ENCODE measurements around the gene ACOT6. TPM values are rescaled to one million over a fixed set of nuclear protein-coding genes. Genes with fewer than 3 reads are reported as not detected.
"Not testable (repeated sequence)": the region's sequence is repeated elsewhere in the genome, so short reads cannot be mapped to it uniquely, and the experiment has no call there.

Gene ACOT6
- total and polyA plus RNA-seq, 5 donors from 2014 or later: 0.16 TPM; not detected in 4

DNA sequence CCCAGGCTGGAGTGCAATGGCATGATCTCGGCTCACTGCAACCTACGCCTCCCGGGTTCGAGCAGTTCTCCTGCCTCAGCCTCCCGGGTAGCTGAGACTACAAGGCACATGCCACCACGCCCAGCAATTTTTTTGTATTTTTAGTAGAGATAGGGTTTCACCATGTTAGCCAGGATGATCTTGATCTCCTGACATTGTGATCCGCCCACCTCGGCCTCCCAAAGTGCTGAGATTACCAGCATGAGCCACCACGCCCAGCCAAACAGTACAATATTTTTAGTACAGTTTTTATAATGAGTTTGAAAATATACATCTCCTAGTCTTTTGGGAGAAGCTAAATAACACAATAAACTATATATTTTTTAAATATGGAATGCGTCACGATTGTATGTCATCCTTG, 46.9 kb downstream of the ACOT6 start:
- not testable (repeated sequence) for H3K27me3 ChIP-seq (ENCODE audit: control insufficient read depth, insufficient read depth, low read length); H3K9me3 Mint-ChIP-seq; H3K27me3 Mint-ChIP-seq; H3K27ac Mint-ChIP-seq; H3K4me3 ChIP-seq (ENCODE audit: low read depth, low read length); H3K36me3 ChIP-seq (ENCODE audit: control insufficient read depth, insufficient read depth, low read length); H3K4me1 Mint-ChIP-seq; H3K27ac ChIP-seq (ENCODE audit: insufficient read depth, low read length, poor library complexity, severe bottlenecking); H3K9me3 ChIP-seq (ENCODE audit: control insufficient read depth in 2 of 2, low read length in 2 of 2); ATAC-seq (ENCODE audit: low read depth in 2 of 2); H3K4me3 Mint-ChIP-seq; DNase-seq; H3K4me1 ChIP-seq (ENCODE audit: control insufficient read depth, insufficient read depth, low read length, poor library complexity, severe bottlenecking)
- H3K36me3 Mint-ChIP-seq: peaks cover 20% of the 10 kb centered on the region

DNA sequence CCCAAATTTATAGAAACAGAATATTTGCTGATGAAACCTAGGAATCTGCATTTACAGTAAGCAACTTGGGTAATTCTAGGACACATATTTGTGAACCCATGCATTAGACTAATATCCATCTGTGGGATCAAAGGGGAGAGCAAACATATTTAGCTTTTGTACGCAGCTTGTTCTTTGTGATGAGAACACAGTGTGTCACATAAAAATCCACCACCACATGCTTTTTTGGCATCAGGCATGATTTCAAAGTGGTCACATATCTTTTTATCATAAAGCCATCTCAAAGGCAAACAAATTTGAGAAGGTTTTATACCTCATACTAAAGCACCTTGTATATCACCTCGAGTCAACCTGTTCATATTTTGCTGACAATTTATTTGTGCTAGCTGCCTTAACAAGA, 48.2 kb downstream of the ACOT6 start:
- Mint-ChIP-seq H3K4me3 (no peak overlapping the region), H3K27ac (no peak overlapping the region), H3K9me3 (no peaks in the 10 kb centered on the region), H3K27me3 (no peaks in the 10 kb centered on the region), H3K36me3 (peaks cover 21% of the 10 kb centered on the region), H3K4me1 (peaks cover 0 to 4% (median 0%) of the 10 kb centered on the region in 4 donors)
- DNase-seq (no peak), ATAC-seq (ENCODE audit: low read depth in 2 of 2) (no peak)
- no peaks in the 10 kb centered on the region for H3K4me1 ChIP-seq (ENCODE audit: control insufficient read depth, insufficient read depth, low read length, poor library complexity, severe bottlenecking)
- H3K36me3 ChIP-seq (ENCODE audit: control insufficient read depth, insufficient read depth, low read length): no peaks in the 10 kb centered on the region
- no peaks in the 10 kb centered on the region for H3K9me3 ChIP-seq (ENCODE audit: control insufficient read depth in 2 of 2, low read length in 2 of 2)
- no peak overlapping the region for H3K4me3 ChIP-seq (ENCODE audit: low read depth, low read length)
- H3K27me3 ChIP-seq (ENCODE audit: control insufficient read depth, insufficient read depth, low read length): no peaks in the 10 kb centered on the region
- no peak overlapping the region for H3K27ac ChIP-seq (ENCODE audit: insufficient read depth, low read length, poor library complexity, severe bottlenecking)

DNA sequence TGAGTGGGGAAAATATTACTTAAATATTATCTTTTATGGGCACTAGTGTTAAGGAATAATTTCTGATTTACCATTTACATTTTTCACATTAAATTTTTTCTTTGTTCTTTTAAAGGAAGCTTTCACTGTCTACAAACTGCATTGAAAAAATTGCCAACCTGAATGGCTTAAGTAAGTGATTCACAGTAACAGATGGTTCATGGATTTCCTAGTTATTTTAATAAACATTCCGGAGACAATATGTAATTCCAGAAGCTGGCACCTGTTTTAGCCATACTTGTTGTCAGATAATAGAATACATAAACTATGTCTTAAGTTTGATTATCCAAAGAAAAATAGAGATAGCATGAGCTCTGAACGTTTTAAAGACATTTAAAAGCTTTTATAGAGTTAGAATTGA, 49.6 kb downstream of the ACOT6 start:
- ATAC-seq (ENCODE audit: low read depth in 2 of 2) (no peak), DNase-seq (no peak)
- Histone ChIP-seq H3K27ac (ENCODE audit: insufficient read depth, low read length, poor library complexity, severe bottlenecking) (no peak overlapping the region), H3K36me3 (ENCODE audit: control insufficient read depth, insufficient read depth, low read length) (no peaks in the 10 kb centered on the region), H3K9me3 (ENCODE audit: control insufficient read depth in 2 of 2, low read length in 2 of 2) (no peaks in the 10 kb centered on the region), H3K27me3 (ENCODE audit: control insufficient read depth, insufficient read depth, low read length) (no peaks in the 10 kb centered on the region), H3K4me1 (ENCODE audit: control insufficient read depth, insufficient read depth, low read length, poor library complexity, severe bottlenecking) (no peaks in the 10 kb centered on the region), H3K4me3 (ENCODE audit: low read depth, low read length) (no peak overlapping the region)
- Mint-ChIP-seq H3K27ac (no peak overlapping the region), H3K9me3 (no peaks in the 10 kb centered on the region), H3K36me3 (peaks cover 25% of the 10 kb centered on the region), H3K27me3 (no peaks in the 10 kb centered on the region), H3K4me3 (no peak overlapping the region), H3K4me1 (peaks cover 0 to 4% (median 0%) of the 10 kb centered on the region in 4 donors)

DNA sequence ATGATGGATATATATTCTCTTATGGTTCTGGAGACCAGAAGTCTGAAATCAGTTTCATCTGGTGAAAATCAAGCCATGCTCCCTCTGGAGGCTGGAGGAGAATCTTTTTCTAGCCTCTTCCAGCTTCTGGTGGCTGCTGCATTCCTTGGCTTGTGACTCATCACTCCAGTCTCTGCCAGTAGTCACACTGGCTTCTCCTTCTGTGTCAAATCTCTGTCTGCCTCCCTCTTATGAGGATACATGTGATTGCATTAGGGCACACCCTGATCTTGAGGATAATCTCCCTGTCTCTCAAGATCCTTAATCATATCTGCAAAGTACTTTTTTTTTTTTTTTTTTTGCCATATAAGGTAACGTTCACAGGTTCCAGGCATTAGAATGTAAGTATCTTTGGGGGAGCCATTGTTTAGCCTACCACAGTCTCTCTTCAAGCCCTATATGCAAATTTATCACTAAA, 50.2 kb downstream of the ACOT6 start:
- Mint-ChIP-seq H3K27ac (peak overlapping the region in 1 of 3 donors; percentile 51), H3K4me3 (no peak overlapping the region), H3K36me3 (peaks cover 25% of the 10 kb centered on the region)

DNA sequence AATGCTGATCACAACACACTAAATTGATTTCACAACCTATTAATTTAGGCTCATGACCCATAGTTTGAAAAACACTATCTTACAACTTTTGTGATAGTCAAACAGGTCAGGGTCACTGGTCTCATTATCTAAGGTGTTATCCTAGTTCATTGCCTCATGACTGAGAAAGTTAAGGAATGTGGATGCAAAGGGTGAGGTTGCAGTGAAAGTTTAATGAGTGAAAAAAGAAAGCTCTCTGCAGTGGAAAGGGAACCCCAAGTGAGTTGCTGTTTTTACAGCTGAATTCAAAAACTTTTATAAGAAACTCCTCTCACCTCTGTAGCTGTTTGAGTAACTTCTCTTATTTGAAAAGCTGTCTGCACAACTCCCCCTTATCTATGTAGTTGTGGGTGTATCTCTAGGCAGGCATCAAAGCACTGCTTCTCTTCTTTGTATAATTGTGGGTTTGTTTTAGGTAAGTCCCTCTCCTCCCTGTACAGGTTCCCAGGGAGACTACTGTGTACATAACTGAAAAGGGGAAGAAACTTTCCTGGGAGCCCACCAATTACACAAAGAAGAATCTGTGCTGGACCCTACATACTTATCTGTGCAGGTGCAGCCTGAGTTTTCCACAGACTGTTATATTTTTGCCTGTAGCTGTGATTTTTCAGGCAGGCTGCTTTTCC, 51.4 kb downstream of the ACOT6 start:
- Histone ChIP-seq H3K27ac (ENCODE audit: insufficient read depth, low read length, poor library complexity, severe bottlenecking) (no peak overlapping the region), H3K4me1 (ENCODE audit: control insufficient read depth, insufficient read depth, low read length, poor library complexity, severe bottlenecking) (no peaks in the 10 kb centered on the region), H3K9me3 (ENCODE audit: control insufficient read depth in 2 of 2, low read length in 2 of 2) (no peaks in the 10 kb centered on the region), H3K36me3 (ENCODE audit: control insufficient read depth, insufficient read depth, low read length) (no peaks in the 10 kb centered on the region), H3K4me3 (ENCODE audit: low read depth, low read length) (no peak overlapping the region), H3K27me3 (ENCODE audit: control insufficient read depth, insufficient read depth, low read length) (no peaks in the 10 kb centered on the region)
- Mint-ChIP-seq H3K9me3 (no peaks in the 10 kb centered on the region), H3K4me3 (no peak overlapping the region), H3K27ac (no peak overlapping the region), H3K36me3 (peaks cover 25% of the 10 kb centered on the region), H3K27me3 (no peaks in the 10 kb centered on the region), H3K4me1 (peaks cover 0 to 2% (median 0%) of the 10 kb centered on the region in 4 donors)
- DNase-seq (no peak), ATAC-seq (ENCODE audit: low read depth in 2 of 2) (no peak)

More for the DNA sequence above, 50.2 kb downstream of the ACOT6 start:
- Histone ChIP-seq H3K4me1 (ENCODE audit: control insufficient read depth, insufficient read depth, low read length, poor library complexity, severe bottlenecking) (no peaks in the 10 kb centered on the region), H3K4me3 (ENCODE audit: low read depth, low read length) (no peak overlapping the region), H3K27me3 (ENCODE audit: control insufficient read depth, insufficient read depth, low read length) (no peaks in the 10 kb centered on the region), H3K36me3 (ENCODE audit: control insufficient read depth, insufficient read depth, low read length) (no peaks in the 10 kb centered on the region), H3K9me3 (ENCODE audit: control insufficient read depth in 2 of 2, low read length in 2 of 2) (no peaks in the 10 kb centered on the region), H3K27ac (ENCODE audit: insufficient read depth, low read length, poor library complexity, severe bottlenecking) (no peak overlapping the region)
- DNase-seq (no peak), ATAC-seq (ENCODE audit: low read depth in 2 of 2) (no peak)
- Mint-ChIP-seq H3K4me1 (peaks cover 0 to 4% (median 0%) of the 10 kb centered on the region in 4 donors), H3K9me3 (no peaks in the 10 kb centered on the region), H3K27me3 (no peaks in the 10 kb centered on the region)

DNA sequence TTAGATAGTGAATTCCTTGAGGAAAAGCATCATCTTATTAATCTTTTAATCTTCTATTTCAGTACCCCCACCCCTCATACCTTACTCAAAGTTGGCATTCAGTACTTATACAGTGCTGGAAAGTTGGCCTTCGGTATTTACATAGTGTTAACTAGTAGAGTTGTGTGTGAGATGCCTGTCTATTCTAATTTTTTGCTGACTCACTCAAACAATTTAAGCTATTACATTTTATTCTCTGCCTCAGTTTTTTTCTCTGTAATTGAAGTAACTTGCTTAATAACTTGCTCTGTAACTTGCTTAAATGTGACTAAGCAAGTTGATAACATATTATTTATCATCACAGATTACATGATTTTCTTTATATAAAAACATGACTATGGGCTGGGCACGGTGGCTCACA, 52.8 kb downstream of the ACOT6 start:
- Histone ChIP-seq H3K27me3 (ENCODE audit: control insufficient read depth, insufficient read depth, low read length) (no peaks in the 10 kb centered on the region), H3K9me3 (ENCODE audit: control insufficient read depth in 2 of 2, low read length in 2 of 2) (no peaks in the 10 kb centered on the region), H3K36me3 (ENCODE audit: control insufficient read depth, insufficient read depth, low read length) (no peaks in the 10 kb centered on the region), H3K4me3 (ENCODE audit: low read depth, low read length) (no peak overlapping the region), H3K4me1 (ENCODE audit: control insufficient read depth, insufficient read depth, low read length, poor library complexity, severe bottlenecking) (no peaks in the 10 kb centered on the region), H3K27ac (ENCODE audit: insufficient read depth, low read length, poor library complexity, severe bottlenecking) (no peak overlapping the region)
- Mint-ChIP-seq H3K27me3 (no peaks in the 10 kb centered on the region), H3K4me1 (peaks cover 0 to 2% (median 0%) of the 10 kb centered on the region in 4 donors), H3K9me3 (no peaks in the 10 kb centered on the region), H3K4me3 (no peak overlapping the region), H3K36me3 (peaks cover 25% of the 10 kb centered on the region), H3K27ac (no peak overlapping the region)
- DNase-seq (no peak), ATAC-seq (ENCODE audit: low read depth in 2 of 2) (no peak)

- no peak overlapping the region for H3K27ac Mint-ChIP-seq
- H3K4me1 Mint-ChIP-seq: peaks cover 0 to 2% (median 0%) of the 10 kb centered on the region in 4 donors
- no peaks in the 10 kb centered on the region for H3K27me3 Mint-ChIP-seq
- H3K36me3 Mint-ChIP-seq: peaks cover 19% of the 10 kb centered on the region
- no peak overlapping the region for H3K4me3 Mint-ChIP-seq
- DNase-seq: no peak
- Histone ChIP-seq H3K4me3 (ENCODE audit: low read depth, low read length) (no peak overlapping the region), H3K9me3 (ENCODE audit: control insufficient read depth in 2 of 2, low read length in 2 of 2) (no peaks in the 10 kb centered on the region), H3K4me1 (ENCODE audit: control insufficient read depth, insufficient read depth, low read length, poor library complexity, severe bottlenecking) (no peaks in the 10 kb centered on the region), H3K36me3 (ENCODE audit: control insufficient read depth, insufficient read depth, low read length) (no peaks in the 10 kb centered on the region), H3K27me3 (ENCODE audit: control insufficient read depth, insufficient read depth, low read length) (no peaks in the 10 kb centered on the region), H3K27ac (ENCODE audit: insufficient read depth, low read length, poor library complexity, severe bottlenecking) (no peak overlapping the region)
- no peak for ATAC-seq (ENCODE audit: low read depth in 2 of 2)
- no peaks in the 10 kb centered on the region for H3K9me3 Mint-ChIP-seq
Observed at GRCh38 chr14:73666583-73666982, 54.3 kb downstream of the ACOT6 start.

- Mint-ChIP-seq H3K27ac (no peak overlapping the region), H3K9me3 (no peaks in the 10 kb centered on the region)
Observed at GRCh38 chr14:73667854-73668253, 55.5 kb downstream of the ACOT6 start.

More at GRCh38 chr14:73667854-73668253, 55.5 kb downstream of the ACOT6 start:
- H3K27ac ChIP-seq (ENCODE audit: insufficient read depth, low read length, poor library complexity, severe bottlenecking): no peak overlapping the region
- H3K4me3 ChIP-seq (ENCODE audit: low read depth, low read length): no peak overlapping the region
- Mint-ChIP-seq H3K4me3 (no peak overlapping the region), H3K27me3 (no peaks in the 10 kb centered on the region), H3K36me3 (peaks cover 13% of the 10 kb centered on the region), H3K4me1 (peaks cover 0 to 2% (median 0%) of the 10 kb centered on the region in 4 donors)
- no peak for DNase-seq
- no peaks in the 10 kb centered on the region for H3K4me1 ChIP-seq (ENCODE audit: control insufficient read depth, insufficient read depth, low read length, poor library complexity, severe bottlenecking)
- no peak for ATAC-seq (ENCODE audit: low read depth in 2 of 2)
- H3K27me3 ChIP-seq (ENCODE audit: control insufficient read depth, insufficient read depth, low read length): no peaks in the 10 kb centered on the region
- no peaks in the 10 kb centered on the region for H3K9me3 ChIP-seq (ENCODE audit: control insufficient read depth in 2 of 2, low read length in 2 of 2)
- no peaks in the 10 kb centered on the region for H3K36me3 ChIP-seq (ENCODE audit: control insufficient read depth, insufficient read depth, low read length)

Measured in CD4-positive, CD25-positive, alpha-beta regulatory T cell (primary cell).